ENCODE measurements around the gene ATP8A2.

ATP8A2 gene

DNA sequence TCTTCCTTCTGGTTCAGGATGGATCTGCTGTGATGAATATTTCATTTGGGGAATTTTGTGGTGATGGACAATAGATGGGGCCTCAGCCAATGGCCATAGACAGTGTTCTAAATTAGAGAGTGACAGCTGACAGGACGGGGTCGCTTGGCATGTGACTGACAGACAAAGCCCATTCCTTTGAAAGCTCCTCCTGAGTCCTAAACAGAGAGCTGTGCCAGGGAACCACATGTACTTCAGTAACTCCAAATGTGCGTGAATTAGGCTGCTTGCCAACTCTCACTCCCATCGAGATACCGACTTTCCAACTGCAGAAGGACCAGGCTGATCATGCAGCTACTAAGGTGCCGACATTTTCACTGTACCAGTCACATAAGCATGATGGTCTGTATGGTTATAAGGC, 492.3 kb downstream of the ATP8A2 start:
- DNase-seq (ENCODE audit: low spot score), result no peak
- in situ Hi-C loops (cut with MboI; ENCODE audit: low sequenced_read_pairs, unreplicated experiment), result no loop called here

DNA sequence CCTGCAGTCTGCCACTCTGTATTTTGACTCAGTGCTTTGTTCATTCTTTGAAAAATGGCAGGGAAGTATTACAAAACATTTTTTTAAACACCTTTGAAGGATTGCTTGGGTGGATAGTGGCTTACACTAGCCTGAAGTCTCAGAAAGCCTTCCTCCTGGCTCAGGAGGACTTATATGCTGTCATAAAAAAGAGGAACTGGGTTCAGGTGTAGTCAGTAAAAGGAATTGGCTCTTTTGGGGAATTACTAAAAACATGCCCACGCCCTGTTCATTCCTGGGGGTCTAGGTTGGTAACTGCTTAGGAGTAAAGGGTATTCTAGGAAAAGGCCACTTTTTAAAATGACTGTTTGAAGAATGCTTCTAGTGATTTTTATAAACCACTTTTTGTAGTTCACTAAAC, 493.2 kb downstream of the ATP8A2 start:
- TF ChIP-seq, protein P1, sequence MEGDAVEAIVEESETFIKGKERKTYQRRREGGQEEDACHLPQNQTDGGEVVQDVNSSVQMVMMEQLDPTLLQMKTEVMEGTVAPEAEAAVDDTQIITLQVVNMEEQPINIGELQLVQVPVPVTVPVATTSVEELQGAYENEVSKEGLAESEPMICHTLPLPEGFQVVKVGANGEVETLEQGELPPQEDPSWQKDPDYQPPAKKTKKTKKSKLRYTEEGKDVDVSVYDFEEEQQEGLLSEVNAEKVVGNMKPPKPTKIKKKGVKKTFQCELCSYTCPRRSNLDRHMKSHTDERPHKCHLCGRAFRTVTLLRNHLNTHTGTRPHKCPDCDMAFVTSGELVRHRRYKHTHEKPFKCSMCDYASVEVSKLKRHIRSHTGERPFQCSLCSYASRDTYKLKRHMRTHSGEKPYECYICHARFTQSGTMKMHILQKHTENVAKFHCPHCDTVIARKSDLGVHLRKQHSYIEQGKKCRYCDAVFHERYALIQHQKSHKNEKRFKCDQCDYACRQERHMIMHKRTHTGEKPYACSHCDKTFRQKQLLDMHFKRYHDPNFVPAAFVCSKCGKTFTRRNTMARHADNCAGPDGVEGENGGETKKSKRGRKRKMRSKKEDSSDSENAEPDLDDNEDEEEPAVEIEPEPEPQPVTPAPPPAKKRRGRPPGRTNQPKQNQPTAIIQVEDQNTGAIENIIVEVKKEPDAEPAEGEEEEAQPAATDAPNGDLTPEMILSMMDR (IDR thresholded peaks at IDR 0.05; ENCODE audit: borderline replicate concordance, control extremely low read depth, extremely low read depth, insufficient read depth, missing control alignments), result no peak
- in situ Hi-C loops (cut with MboI; ENCODE audit: low sequenced_read_pairs, unreplicated experiment), result no loop called here
- no peak for DNase-seq (ENCODE audit: low spot score)

More for the DNA sequence above, 492.3 kb downstream of the ATP8A2 start:
- TF ChIP-seq, protein P1 (IDR thresholded peaks at IDR 0.05; ENCODE audit: borderline replicate concordance, control extremely low read depth, extremely low read depth, insufficient read depth, missing control alignments), result no peak

DNA sequence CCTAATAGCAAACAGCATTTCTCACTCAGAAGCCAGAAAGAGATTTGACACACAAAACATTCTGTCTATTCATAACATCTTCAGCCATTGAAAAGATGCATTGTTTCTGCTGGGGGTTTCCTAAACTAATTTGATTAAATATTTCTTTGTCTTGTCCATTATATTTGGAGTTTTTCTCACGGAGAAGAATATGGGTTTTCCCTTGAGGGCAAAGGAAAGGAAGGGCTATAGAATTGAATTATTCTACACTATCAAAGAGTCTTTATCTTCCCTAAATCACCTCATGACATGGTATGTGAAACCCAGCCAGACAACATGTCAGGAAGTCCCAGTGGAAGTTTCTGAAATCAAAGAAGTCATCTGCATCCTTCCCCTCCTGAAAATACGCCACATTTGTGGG, 493.6 kb downstream of the ATP8A2 start:
- no peak for DNase-seq (ENCODE audit: low spot score)
- in situ Hi-C loops (cut with MboI; ENCODE audit: low sequenced_read_pairs, unreplicated experiment), result no loop called here
- TF ChIP-seq, protein P1 (IDR thresholded peaks at IDR 0.05; ENCODE audit: borderline replicate concordance, control extremely low read depth, extremely low read depth, insufficient read depth, missing control alignments), result no peak

DNA sequence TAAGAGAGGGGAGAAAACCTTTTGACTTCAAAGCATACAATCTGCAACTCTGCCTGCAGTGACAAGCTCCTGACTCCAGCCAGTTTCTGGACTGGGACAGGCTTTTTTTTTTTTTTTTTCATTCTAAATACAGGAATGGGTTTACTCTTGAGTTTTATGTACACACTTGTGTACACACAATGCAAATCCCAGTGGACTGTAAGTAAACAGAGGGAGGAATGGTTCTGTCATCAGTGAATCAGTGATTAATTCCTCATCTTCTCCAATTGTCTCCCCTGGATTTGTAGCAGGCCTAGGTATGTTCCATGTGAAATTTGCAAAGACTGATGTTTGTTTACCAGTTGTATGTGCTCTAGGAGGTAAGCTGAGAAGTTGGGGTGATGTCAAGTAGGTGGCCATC, 495.3 kb downstream of the ATP8A2 start:
- TF ChIP-seq, protein P1 (IDR thresholded peaks at IDR 0.05; ENCODE audit: borderline replicate concordance, control extremely low read depth, extremely low read depth, insufficient read depth, missing control alignments), result no peak
- in situ Hi-C loops (cut with MboI; ENCODE audit: low sequenced_read_pairs, unreplicated experiment), result no loop called here
- DNase-seq (ENCODE audit: low spot score), result no peak

DNA sequence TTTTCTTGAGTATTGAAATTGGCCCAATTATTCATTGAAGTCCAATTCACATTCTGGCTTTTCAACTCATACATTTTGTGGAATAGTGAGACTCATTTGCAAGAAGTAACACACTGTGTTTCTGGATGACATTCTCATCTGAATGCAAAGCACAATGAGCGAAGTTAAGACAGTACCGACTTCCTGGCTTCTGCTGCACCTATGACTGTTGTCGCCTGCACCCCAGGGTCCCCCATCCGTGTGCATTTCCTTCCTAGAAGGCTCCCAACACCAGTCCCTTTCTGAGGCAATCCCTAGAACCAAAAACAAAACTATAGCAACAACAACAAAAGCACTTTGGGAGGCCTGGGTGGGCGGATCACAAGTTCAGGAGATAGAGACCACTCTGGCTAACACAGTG, 496.7 kb downstream of the ATP8A2 start:
- in situ Hi-C loops (cut with MboI; ENCODE audit: low sequenced_read_pairs, unreplicated experiment), result no loop called here
- TF ChIP-seq, protein P1 (IDR thresholded peaks at IDR 0.05; ENCODE audit: borderline replicate concordance, control extremely low read depth, extremely low read depth, insufficient read depth, missing control alignments), result no peak
- DNase-seq (ENCODE audit: low spot score), result no peak

DNA sequence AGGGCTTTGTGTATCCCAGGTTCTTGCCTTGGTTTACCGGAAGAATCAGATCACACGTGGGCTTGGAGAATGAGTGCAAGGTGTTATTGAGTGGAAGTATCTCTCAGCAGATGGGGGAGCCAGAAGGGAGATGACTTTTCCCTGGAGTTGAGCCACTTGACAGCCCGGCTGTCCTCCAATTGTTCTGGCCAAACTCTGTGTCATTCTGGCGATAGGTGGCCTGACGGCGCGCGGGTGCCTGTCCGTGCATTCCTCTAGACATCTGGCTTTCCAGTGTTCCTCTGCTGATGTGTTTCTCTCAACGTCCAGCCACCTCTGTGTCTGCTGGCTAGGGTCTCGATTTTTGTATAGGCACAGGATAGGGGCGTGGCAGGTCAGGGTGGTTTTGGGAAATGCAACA, 498.2 kb downstream of the ATP8A2 start:
- no peak for DNase-seq (ENCODE audit: low spot score)
- TF ChIP-seq, protein P1 (IDR thresholded peaks at IDR 0.05; ENCODE audit: borderline replicate concordance, control extremely low read depth, extremely low read depth, insufficient read depth, missing control alignments), result no peak
- in situ Hi-C loops (cut with MboI; ENCODE audit: low sequenced_read_pairs, unreplicated experiment), result no loop called here
